Choroid plexus epithelial cell (primary cell): Measurements from ENCODE around the gene PCDHB2.
"Not testable (repeated sequence)": the region's sequence is repeated elsewhere in the genome, so short reads cannot be mapped to it uniquely, and the experiment has no call there.

Experiments
- DNase-seq: peaks from one replicate; pipeline ENCODE4 v3.0.0-alpha.2; 2010; ENCODE audit warnings: low read depth
- H3K4me3 ChIP-seq: 2 replicates; pipeline ENCODE4 v1.5.1; 2011; ENCODE audit warnings: low read depth, mild to moderate bottlenecking, control low read depth, low read length, moderate library complexity
- TF ChIP-seq, protein P1 (sequence below): conservative IDR thresholded peaks from 2 replicates; pipeline ENCODE4 v1.5.1; 2011; ENCODE audit warnings: low read depth, mild to moderate bottlenecking, control low read depth, inconsistent platforms, low read length, moderate library complexity

PCDHB2 gene

DNA sequence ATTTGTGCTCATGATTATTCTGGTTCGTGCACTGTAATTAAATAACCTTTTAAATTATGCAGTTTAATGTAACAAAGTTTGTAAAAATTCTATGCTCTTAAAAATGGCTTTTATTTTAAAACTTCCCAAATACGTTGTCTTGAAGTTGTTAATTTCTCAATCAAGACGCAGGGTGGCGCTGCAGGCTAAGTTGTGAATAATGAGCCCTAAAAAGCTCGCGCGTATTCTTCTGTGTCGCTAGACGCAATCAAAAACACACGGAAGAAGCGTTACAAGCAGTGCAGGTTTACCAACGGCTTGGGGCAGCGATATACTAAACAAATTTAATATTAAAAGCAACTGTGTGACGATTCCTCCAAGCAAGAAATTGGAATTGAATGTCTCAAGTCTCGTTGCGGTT lies 27.1 kb downstream of the PCDHB2 start, which contains the start of gene PCDHB4:
Gene PCDHB4, plus strand, starts transcription at position 256 of the 400 bp plus-strand sequence. CDS start 181 bp downstream, outside the sequence.
- no peak for DNase-seq
- no peak within 1 kb of the TSS for H3K4me3 ChIP-seq
- TF ChIP-seq, protein P1, sequence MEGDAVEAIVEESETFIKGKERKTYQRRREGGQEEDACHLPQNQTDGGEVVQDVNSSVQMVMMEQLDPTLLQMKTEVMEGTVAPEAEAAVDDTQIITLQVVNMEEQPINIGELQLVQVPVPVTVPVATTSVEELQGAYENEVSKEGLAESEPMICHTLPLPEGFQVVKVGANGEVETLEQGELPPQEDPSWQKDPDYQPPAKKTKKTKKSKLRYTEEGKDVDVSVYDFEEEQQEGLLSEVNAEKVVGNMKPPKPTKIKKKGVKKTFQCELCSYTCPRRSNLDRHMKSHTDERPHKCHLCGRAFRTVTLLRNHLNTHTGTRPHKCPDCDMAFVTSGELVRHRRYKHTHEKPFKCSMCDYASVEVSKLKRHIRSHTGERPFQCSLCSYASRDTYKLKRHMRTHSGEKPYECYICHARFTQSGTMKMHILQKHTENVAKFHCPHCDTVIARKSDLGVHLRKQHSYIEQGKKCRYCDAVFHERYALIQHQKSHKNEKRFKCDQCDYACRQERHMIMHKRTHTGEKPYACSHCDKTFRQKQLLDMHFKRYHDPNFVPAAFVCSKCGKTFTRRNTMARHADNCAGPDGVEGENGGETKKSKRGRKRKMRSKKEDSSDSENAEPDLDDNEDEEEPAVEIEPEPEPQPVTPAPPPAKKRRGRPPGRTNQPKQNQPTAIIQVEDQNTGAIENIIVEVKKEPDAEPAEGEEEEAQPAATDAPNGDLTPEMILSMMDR, result no peak

DNA sequence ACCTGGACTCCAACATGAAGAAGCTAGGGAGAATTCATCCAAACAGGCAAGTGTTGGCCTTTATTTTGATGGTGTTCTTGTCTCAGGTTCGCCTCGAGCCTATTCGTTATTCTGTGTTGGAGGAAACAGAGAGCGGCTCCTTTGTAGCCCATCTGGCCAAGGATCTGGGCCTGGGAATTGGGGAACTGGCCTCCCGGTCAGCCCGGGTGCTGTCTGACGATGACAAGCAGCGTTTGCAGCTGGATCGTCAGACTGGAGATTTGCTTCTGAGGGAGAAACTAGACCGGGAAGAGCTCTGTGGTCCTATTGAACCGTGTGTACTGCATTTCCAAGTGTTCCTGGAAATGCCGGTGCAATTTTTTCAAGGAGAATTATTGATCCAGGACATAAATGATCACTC lies 27.6 kb downstream of the PCDHB2 start:
- no peak overlapping the region for H3K4me3 ChIP-seq
- no peak for DNase-seq
- TF ChIP-seq, protein P1, result no peak

DNA sequence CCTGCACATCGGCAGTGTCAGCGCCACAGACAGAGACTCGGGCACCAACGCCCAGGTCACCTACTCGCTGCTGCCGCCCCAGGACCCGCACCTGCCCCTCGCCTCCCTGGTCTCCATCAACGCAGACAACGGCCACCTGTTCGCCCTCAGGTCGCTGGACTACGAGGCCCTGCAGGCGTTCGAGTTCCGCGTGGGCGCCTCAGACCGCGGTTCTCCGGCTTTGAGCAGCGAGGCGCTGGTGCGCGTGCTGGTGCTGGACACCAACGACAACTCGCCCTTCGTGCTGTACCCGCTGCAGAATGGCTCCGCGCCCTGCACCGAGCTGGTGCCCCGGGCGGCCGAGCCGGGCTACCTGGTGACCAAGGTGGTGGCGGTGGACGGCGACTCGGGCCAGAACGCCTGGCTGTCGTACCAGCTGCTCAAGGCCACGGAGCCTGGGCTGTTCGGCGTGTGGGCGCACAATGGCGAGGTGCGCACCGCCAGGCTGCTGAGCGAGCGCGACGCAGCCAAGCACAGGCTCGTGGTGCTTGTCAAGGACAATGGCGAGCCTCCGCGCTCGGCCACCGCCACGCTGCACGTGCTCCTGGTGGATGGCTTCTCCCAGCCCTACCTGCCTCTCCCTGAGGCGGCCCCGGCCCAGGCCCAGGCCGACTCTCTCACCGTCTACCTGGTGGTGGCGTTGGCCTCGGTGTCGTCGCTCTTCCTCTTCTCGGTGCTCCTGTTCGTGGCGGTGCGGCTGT lies 29.2 kb downstream of the PCDHB2 start:
- H3K4me3 ChIP-seq, DNase-seq: not testable (repeated sequence)

DNA sequence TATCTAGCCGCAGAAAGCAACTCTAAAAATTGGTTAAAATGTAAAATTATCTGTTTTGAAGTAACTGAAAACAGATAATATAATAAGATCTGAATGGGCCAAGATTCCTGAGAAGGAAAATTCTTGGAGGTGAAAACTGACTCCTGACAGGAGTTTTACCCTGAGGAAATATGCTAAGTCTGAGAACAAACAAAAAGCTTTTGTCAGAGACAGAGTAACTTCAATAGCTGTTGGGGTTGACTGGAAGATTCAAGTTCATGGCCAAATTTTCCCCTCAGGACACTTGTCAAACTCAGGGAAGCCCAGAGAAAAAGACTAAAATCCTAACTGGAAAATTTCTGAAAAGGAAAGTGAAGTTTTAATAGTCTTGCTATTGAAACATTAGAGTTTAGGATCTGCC lies 32.9 kb downstream of the PCDHB2 start:
- TF ChIP-seq, protein P1, result no peak
- DNase-seq, result no peak
- H3K4me3 ChIP-seq, result no peak overlapping the region

DNA sequence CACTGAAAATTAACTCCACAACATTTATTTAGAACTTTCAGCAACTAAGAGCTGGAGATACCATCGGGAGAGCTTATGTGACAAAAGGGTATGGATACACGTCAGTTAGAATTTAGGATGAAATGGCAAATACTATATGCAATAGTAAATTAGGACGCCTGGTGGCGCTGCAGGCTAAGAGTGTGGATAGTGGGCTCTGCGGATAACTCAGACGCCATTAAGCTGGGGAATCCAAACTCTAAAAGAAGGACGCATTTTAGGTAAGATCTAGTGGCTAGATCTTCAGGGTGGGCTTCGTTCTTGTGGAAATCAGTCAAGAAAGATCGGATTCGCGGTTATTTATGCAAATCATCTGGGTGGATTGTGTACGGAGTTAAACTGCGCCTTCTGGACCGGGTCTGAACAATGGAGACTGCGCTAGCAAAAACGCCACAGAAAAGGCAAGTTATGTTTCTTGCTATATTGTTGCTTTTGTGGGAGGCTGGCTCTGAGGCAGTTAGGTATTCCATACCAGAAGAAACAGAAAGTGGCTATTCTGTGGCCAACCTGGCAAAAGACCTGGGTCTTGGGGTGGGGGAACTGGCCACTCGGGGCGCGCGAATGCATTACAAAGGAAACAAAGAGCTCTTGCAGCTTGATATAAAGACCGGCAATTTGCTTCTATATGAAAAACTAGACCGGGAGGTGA lies 40.8 kb downstream of the PCDHB2 start, which contains the start of gene PCDHB5:
Gene PCDHB5, plus strand, starts transcription at position 177 of the 688 bp plus-strand sequence. Its CDS starts 229 bp downstream, at position 406.
- H3K4me3 ChIP-seq, result peak within 1 kb of the TSS; percentile 24

DNA sequence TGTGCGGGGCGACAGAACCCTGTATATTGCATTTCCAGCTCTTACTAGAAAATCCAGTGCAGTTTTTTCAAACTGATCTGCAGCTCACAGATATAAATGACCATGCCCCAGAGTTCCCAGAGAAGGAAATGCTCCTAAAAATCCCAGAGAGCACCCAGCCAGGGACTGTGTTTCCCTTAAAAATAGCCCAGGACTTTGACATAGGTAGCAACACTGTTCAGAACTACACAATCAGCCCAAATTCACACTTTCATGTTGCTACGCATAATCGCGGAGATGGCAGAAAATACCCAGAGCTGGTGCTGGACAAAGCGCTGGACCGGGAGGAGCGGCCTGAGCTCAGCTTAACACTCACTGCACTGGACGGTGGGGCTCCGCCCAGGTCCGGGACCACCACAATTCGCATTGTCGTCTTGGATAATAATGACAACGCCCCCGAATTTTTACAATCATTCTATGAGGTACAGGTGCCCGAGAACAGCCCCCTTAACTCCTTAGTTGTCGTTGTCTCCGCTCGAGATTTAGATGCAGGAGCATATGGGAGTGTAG lies 41.4 kb downstream of the PCDHB2 start:
- TF ChIP-seq, protein P1, result no peak
- DNase-seq, result no peak
- no peak overlapping the region for H3K4me3 ChIP-seq

More for the DNA sequence above, 40.8 kb downstream of the PCDHB2 start, which contains the start of gene PCDHB5:
- DNase-seq, result peak; percentile 1
- TF ChIP-seq, protein P1, result peak; percentile 29

DNA sequence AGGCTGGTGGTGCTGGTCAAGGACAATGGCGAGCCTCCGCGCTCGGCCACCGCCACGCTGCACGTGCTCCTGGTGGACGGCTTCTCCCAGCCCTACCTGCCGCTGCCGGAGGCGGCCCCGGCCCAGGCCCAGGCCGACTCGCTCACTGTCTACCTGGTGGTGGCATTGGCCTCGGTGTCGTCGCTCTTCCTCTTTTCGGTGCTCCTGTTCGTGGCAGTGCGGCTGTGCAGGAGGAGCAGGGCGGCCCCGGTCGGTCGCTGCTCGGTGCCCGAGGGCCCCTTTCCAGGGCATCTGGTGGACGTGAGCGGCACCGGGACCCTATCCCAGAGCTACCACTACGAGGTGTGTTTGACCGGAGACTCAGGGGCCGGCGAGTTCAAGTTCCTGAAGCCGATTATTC lies 42.9 kb downstream of the PCDHB2 start:
- DNase-seq, H3K4me3 ChIP-seq: not testable (repeated sequence)
